Activated CD8-positive, alpha-beta T cell treated with anti-CD3 and anti-CD28 coated beads, Interleukin-2, amount 10 ng/mL, durations not matched to agents 7 days and 5 days (primary cell): ENCODE results near the gene FBXO31. TPM values are rescaled to one million over a fixed set of nuclear protein-coding genes. Genes with fewer than 3 reads are reported as not detected.

Source experiments
- ATAC-seq: fragments of 150-1000 bp; cut with Tn5 transposase; one replicate; pipeline ENCODE4 v1.10.0; 2021; ENCODE audit warnings: moderate library complexity
- CTCF ChIA-PET: fragments of 350-600 bp; sonication (Branson Sonifier 250); formaldehyde crosslinking; loops from one replicate; lab custom pipeline; 2021; ENCODE audit warnings: antibody characterized with exemption; lab: Charles Lee
- POLR2A ChIA-PET: fragments of 350-600 bp; sonication (Branson Sonifier 250); formaldehyde crosslinking; loops from one replicate; lab custom pipeline; 2021; ENCODE audit warnings: antibody characterized with exemption; lab: Charles Lee
- DNase-seq: peaks from one replicate; pipeline ENCODE4 v3.0.0-alpha.2; 2020
- H3K27ac Mint-ChIP-seq: one replicate; pipeline ENCODE4 v1.8.0; 2021; ENCODE audit warnings: mild to moderate bottlenecking, mixed read lengths
- H3K27me3 Mint-ChIP-seq: one replicate; pipeline ENCODE4 v1.8.0; 2021; ENCODE audit warnings: low read depth, mixed read lengths
- H3K36me3 Mint-ChIP-seq: one replicate; pipeline ENCODE4 v1.8.0; 2021; ENCODE audit warnings: low read depth, mixed read lengths
- H3K4me1 Mint-ChIP-seq: one replicate; pipeline ENCODE4 v1.8.0; 2021; ENCODE audit warnings: low read depth, mixed read lengths
- H3K4me3 Mint-ChIP-seq: one replicate; pipeline ENCODE4 v1.8.0; 2021; ENCODE audit warnings: mild to moderate bottlenecking, mixed read lengths
- H3K9me3 Mint-ChIP-seq: one replicate; pipeline ENCODE4 v1.8.0; 2022; ENCODE audit warnings: mixed read lengths; ENCODE audit not compliant: insufficient read depth
- total RNA-seq, 2 experiments: library from RNA; stranded (reverse); gene quantifications; one replicate each; pipeline ENCODE4 v1.2.3, GENCODE V29; 2021

The FBXO31 gene, protein sequence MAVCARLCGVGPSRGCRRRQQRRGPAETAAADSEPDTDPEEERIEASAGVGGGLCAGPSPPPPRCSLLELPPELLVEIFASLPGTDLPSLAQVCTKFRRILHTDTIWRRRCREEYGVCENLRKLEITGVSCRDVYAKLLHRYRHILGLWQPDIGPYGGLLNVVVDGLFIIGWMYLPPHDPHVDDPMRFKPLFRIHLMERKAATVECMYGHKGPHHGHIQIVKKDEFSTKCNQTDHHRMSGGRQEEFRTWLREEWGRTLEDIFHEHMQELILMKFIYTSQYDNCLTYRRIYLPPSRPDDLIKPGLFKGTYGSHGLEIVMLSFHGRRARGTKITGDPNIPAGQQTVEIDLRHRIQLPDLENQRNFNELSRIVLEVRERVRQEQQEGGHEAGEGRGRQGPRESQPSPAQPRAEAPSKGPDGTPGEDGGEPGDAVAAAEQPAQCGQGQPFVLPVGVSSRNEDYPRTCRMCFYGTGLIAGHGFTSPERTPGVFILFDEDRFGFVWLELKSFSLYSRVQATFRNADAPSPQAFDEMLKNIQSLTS
- 10 to 100 TPM; 29.3 to 30.1 TPM for total RNA-seq

- Mint-ChIP-seq H3K9me3 (no peaks in the 10 kb centered on the region), H3K36me3 (peaks cover 11% of the 10 kb centered on the region), H3K4me3 (peak within 1 kb of the TSS; percentile 89), H3K27ac (peak within 1 kb of the TSS; percentile 97), H3K27me3 (peaks cover 2% of the 10 kb centered on the region), H3K4me1 (peaks cover 49% of the 10 kb centered on the region)
- POLR2A ChIA-PET: interaction anchor here (0.5 to 3.6 kb wide), 9 partner anchors 10 to 103 kb away, joined by 3 to 37 read pairs (median 3); partner anchors contain the start of genes C16orf95 and MAP1LC3B
- ATAC-seq: peak; percentile 72
- CTCF ChIA-PET: interaction anchor here (1.1 to 5.0 kb wide), 4 partner anchors 11 to 253 kb away, joined by 3 to 25 read pairs (median 10); partner anchors contain the start of gene C16orf95
- DNase-seq: peak; percentile 90
Observed at GRCh38 chr16:87383505-87384161, at the start of gene FBXO31. Gene FBXO31 (minus strand): TSS chr16:87383776. CDS start chr16:87383744, 32 bp downstream.

- H3K27ac Mint-ChIP-seq: no peak overlapping the region
- POLR2A ChIA-PET: no interaction called here
Observed at GRCh38 chr16:87432330-87432915, 48.8 kb upstream of the FBXO31 start.

GRCh38 chr16:87431926-87432325, 48.4 kb upstream of the FBXO31 start:
- no peak for DNase-seq
- POLR2A ChIA-PET: no interaction called here
- no peaks in the 10 kb centered on the region for H3K36me3 Mint-ChIP-seq
- H3K4me1 Mint-ChIP-seq: peaks cover 15% of the 10 kb centered on the region
- ATAC-seq: no peak
- no peak overlapping the region for H3K4me3 Mint-ChIP-seq
- CTCF ChIA-PET: no interaction called here
- peaks cover 8% of the 10 kb centered on the region for H3K27me3 Mint-ChIP-seq
- H3K9me3 Mint-ChIP-seq: no peaks in the 10 kb centered on the region
- no peak overlapping the region for H3K27ac Mint-ChIP-seq

More at GRCh38 chr16:87432330-87432915, 48.8 kb upstream of the FBXO31 start:
- H3K9me3 Mint-ChIP-seq: no peaks in the 10 kb centered on the region
- peaks cover 8% of the 10 kb centered on the region for H3K27me3 Mint-ChIP-seq
- ATAC-seq (no peak), DNase-seq (no peak)
- CTCF ChIA-PET: interaction anchor here (1.1 kb wide), 1 partner anchor 16 kb away, joined by 4 read pairs; no protein-coding TSS in a partner anchor
- H3K4me3 Mint-ChIP-seq: no peak overlapping the region
- H3K4me1 Mint-ChIP-seq: peaks cover 15% of the 10 kb centered on the region
- H3K36me3 Mint-ChIP-seq: no peaks in the 10 kb centered on the region

DNA sequence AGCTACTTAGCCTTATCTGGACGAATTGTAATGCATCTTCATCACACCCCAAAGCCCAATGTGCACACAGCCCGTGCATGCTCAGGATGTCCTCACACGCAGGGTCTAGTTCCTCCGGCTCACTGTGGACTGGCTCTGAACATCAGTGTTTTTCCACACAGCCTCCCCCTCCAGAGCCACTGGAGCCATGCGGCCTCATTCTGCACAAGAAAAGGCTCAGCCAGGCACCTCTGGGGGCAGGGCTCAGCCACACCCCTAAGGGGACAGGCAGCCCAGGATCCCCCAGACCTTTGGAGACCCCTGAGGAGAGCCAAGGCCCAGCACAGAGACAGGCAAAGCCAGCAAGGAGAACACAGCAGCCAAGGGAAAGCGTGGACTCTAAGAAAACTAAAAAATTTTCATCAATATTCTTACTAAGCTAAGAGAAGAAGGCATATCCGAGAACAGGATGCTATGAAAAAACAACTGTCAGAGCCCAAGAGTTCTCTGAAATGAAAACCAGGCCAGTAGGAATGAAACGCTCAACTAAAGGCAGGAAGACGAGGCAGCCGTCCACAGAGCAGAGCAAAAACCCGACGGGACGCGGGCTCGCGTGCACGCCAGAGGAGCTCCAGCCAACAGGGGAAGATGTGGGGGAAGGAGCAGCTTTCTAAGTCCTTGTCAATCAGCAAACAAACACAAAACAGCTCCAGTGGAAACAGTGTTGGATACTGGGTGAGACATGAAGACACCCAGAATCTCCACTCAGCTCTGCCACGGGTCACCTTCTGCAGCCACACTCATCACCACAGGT, 43.0 kb upstream of the FBXO31 start:
- POLR2A ChIA-PET: no interaction called here
- DNase-seq: no peak
- Mint-ChIP-seq H3K27ac (no peak overlapping the region), H3K9me3 (no peaks in the 10 kb centered on the region), H3K4me3 (no peak overlapping the region), H3K36me3 (no peaks in the 10 kb centered on the region), H3K27me3 (no peaks in the 10 kb centered on the region), H3K4me1 (no peaks in the 10 kb centered on the region)
- ATAC-seq: no peak
- CTCF ChIA-PET: no interaction called here

GRCh38 chr16:87425941-87426340, 42.4 kb upstream of the FBXO31 start:
- Mint-ChIP-seq H3K4me1 (no peaks in the 10 kb centered on the region), H3K9me3 (no peaks in the 10 kb centered on the region), H3K27me3 (no peaks in the 10 kb centered on the region), H3K4me3 (no peak overlapping the region), H3K27ac (no peak overlapping the region), H3K36me3 (no peaks in the 10 kb centered on the region)
- ChIA-PET CTCF (interaction anchor here (1.2 kb wide), 1 partner anchor 9 kb away, joined by 3 read pairs; no protein-coding TSS in a partner anchor), POLR2A (no interaction called here)
- DNase-seq (no peak), ATAC-seq (no peak)

DNA sequence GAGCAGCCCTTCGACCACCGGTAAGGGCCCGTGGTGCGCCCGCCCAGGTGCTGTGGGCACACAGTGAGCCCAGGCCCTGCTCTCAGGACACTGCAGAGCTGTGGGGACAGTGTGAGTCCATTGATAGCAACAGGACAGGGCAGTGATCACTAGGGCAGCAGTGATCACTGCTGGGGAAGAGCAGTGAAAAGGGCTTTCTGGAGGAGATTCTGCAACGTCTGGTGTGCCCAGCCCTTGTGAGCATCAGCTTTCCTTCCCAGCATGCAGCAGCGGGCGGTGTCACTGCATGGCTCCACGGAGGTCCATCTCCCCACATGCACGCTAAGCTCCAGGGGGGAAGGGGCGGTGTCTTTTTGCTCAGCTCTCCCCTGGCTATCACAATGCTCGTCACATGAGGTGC, 40.7 kb upstream of the FBXO31 start:
- ATAC-seq (no peak), DNase-seq (no peak)
- POLR2A ChIA-PET: no interaction called here
- CTCF ChIA-PET: interaction anchor here (1.1 kb wide), 1 partner anchor 212 kb away, joined by 3 read pairs; no protein-coding TSS in a partner anchor
- H3K9me3 Mint-ChIP-seq: no peaks in the 10 kb centered on the region
- no peak overlapping the region for H3K27ac Mint-ChIP-seq
- H3K27me3 Mint-ChIP-seq: no peaks in the 10 kb centered on the region
- no peaks in the 10 kb centered on the region for H3K36me3 Mint-ChIP-seq
- no peak overlapping the region for H3K4me3 Mint-ChIP-seq
- H3K4me1 Mint-ChIP-seq: no peaks in the 10 kb centered on the region

DNA sequence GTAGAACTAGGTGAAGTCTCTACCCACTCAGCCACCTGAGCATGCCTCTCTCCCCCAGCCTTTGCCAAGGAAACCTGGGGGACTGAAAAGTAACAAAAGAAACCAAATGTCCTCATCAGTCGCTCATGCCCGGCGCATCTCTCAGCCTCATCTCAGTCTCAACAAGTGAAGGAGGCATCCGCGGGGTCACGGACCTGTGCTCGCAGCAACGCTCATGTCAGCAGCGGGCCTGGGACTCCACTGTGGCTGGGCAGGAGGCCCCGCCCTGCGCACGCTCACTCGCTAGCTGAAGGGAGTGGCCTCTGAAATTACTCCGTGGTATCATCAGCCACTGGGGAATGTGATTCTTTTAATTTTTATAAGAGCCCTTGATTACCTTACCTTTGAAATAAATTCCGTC, 39.9 kb upstream of the FBXO31 start:
- Mint-ChIP-seq H3K4me1 (no peaks in the 10 kb centered on the region), H3K27ac (no peak overlapping the region), H3K9me3 (no peaks in the 10 kb centered on the region), H3K4me3 (no peak overlapping the region), H3K36me3 (no peaks in the 10 kb centered on the region), H3K27me3 (no peaks in the 10 kb centered on the region)
- CTCF ChIA-PET: no interaction called here
- ATAC-seq: no peak
- POLR2A ChIA-PET: no interaction called here
- no peak for DNase-seq

- DNase-seq: no peak
Observed at GRCh38 chr16:87422106-87422505, 38.5 kb upstream of the FBXO31 start.

GRCh38 chr16:87421003-87421912, 37.7 kb upstream of the FBXO31 start:
- H3K4me1 Mint-ChIP-seq: no peaks in the 10 kb centered on the region
- POLR2A ChIA-PET: no interaction called here
- DNase-seq (no peak), ATAC-seq (no peak)
- H3K9me3 Mint-ChIP-seq: no peaks in the 10 kb centered on the region
- CTCF ChIA-PET: interaction anchor here (1.1 kb wide), 1 partner anchor 215 kb away, joined by 3 read pairs; no protein-coding TSS in a partner anchor
- H3K36me3 Mint-ChIP-seq: no peaks in the 10 kb centered on the region
- no peaks in the 10 kb centered on the region for H3K27me3 Mint-ChIP-seq
- no peak overlapping the region for H3K27ac Mint-ChIP-seq
- H3K4me3 Mint-ChIP-seq: no peak overlapping the region

More at GRCh38 chr16:87422106-87422505, 38.5 kb upstream of the FBXO31 start:
- POLR2A ChIA-PET: no interaction called here
- CTCF ChIA-PET: interaction anchor here (1.1 kb wide), 1 partner anchor 214 kb away, joined by 3 read pairs; no protein-coding TSS in a partner anchor
- no peak overlapping the region for H3K27ac Mint-ChIP-seq
- ATAC-seq: no peak
- no peaks in the 10 kb centered on the region for H3K36me3 Mint-ChIP-seq
- H3K4me1 Mint-ChIP-seq: no peaks in the 10 kb centered on the region
- H3K9me3 Mint-ChIP-seq: no peaks in the 10 kb centered on the region
- H3K27me3 Mint-ChIP-seq: no peaks in the 10 kb centered on the region
- no peak overlapping the region for H3K4me3 Mint-ChIP-seq
